Ovary (tissue), 3 donors: ENCODE results near the gene CASP9.

Experiments used
- CTCF ChIP-seq, 3 donors: fragments of 450-650 bp in 2 of 3; fragments of 200-600 bp in 1 of 3; IDR thresholded peaks; one replicate each; pipeline versions ENCODE4 v1.5.1 to v1.8.0; 2016 to 2022; ENCODE audit warnings: antibody characterized with exemption in 3 of 3, mild to moderate bottlenecking in 1 of 3
- EP300 ChIP-seq: sonication (generic); formaldehyde crosslinking; IDR thresholded peaks from one replicate; pipeline ENCODE4 v1.6.1; 2017; ENCODE audit warnings: antibody characterized with exemption
- POLR2A ChIP-seq: fragments of 450-650 bp; IDR thresholded peaks from one replicate; pipeline ENCODE4 v1.6.1; 2017; ENCODE audit warnings: antibody characterized with exemption, mild to moderate bottlenecking, moderate library complexity
- donor health status: DM: no; HTN: no; CAD: no.

GRCh38 chr1:15513919-15514318 is 10.1 kb downstream of the CASP9 start:
- TF ChIP-seq CTCF (IDR thresholded peaks at IDR 0.05) (no peak), POLR2A (no peak), EP300 (no peak)
